Liver (tissue), 9 donors: ENCODE measurements around the gene KLF16. TPM values are rescaled to one million over a fixed set of nuclear protein-coding genes. Genes with fewer than 3 reads are reported as not detected.

Experiments used
- DNase-seq: peaks from one replicate; pipeline ENCODE4 v3.0.0-alpha.2; 2017; ENCODE audit warnings: low spot score
- H3K27ac ChIP-seq, 2 donors: one replicate each; pipeline ENCODE4 v1.7.0; 2013; ENCODE audit warnings: inconsistent platforms in 2 of 2, low read length in 2 of 2, control low read depth in 1 of 2, low read depth in 1 of 2, mild to moderate bottlenecking in 1 of 2
- H3K27me3 ChIP-seq, 4 donors: one replicate each; pipeline versions ENCODE4 v1.6.1 to v1.7.0; 2013; ENCODE audit warnings: low read length in 3 of 4, inconsistent platforms in 1 of 4, mild to moderate bottlenecking in 1 of 4, moderate library complexity in 1 of 4; ENCODE audit not compliant: control insufficient read depth in 4 of 4, insufficient read depth in 4 of 4
- H3K36me3 ChIP-seq, 4 donors: one replicate each; pipeline versions ENCODE4 v1.6.1 to v1.7.0; 2013; ENCODE audit warnings: low read length in 3 of 4, mild to moderate bottlenecking in 3 of 4, low read depth in 1 of 4, moderate library complexity in 1 of 4; ENCODE audit not compliant: control insufficient read depth in 4 of 4, insufficient read depth in 3 of 4
- H3K4me1 ChIP-seq, 4 donors: one replicate each; pipeline versions ENCODE4 v1.6.1 to v1.7.0; 2013; ENCODE audit warnings: low read length in 3 of 4, mild to moderate bottlenecking in 3 of 4, moderate library complexity in 1 of 4; ENCODE audit not compliant: control insufficient read depth in 4 of 4, insufficient read depth in 4 of 4
- H3K4me3 ChIP-seq, 3 donors: one replicate each; pipeline versions ENCODE4 v1.6.1 to v1.7.0; 2013; ENCODE audit warnings: low read length in 3 of 3, control low read depth in 1 of 3, low read depth in 1 of 3, mild to moderate bottlenecking in 1 of 3
- H3K9ac ChIP-seq, 2 donors: one replicate each; pipeline ENCODE4 v1.7.0; 2013; ENCODE audit warnings: low read length in 2 of 2, mild to moderate bottlenecking in 2 of 2, moderate library complexity in 2 of 2, control low read depth in 1 of 2, low read depth in 1 of 2
- H3K9me3 ChIP-seq, 4 donors: one replicate each; pipeline versions ENCODE4 v1.6.1 to v1.7.0; 2013; ENCODE audit warnings: low read length in 3 of 4; ENCODE audit not compliant: control insufficient read depth in 4 of 4
- EGR1 ChIP-seq, 2 donors: IDR thresholded peaks; 2 replicates each; pipeline ENCODE4 v1.6.1; 2016 to 2018; ENCODE audit warnings: antibody characterized with exemption in 2 of 2, low read depth in 2 of 2
- FOXA1 ChIP-seq: IDR thresholded peaks from 2 replicates; pipeline ENCODE4 v1.6.1; 2016; ENCODE audit warnings: antibody characterized with exemption
- FOXA2 ChIP-seq: IDR thresholded peaks from 2 replicates; pipeline ENCODE4 v1.6.1; 2016; ENCODE audit warnings: antibody characterized with exemption
- GABPA ChIP-seq, 2 donors: IDR thresholded peaks in 1 of 2; conservative IDR thresholded peaks in 1 of 2; 2 replicates each; pipeline ENCODE4 v1.6.1; 2016; ENCODE audit warnings: antibody characterized with exemption in 2 of 2, mild to moderate bottlenecking in 1 of 2, moderate library complexity in 1 of 2
- HNF4A ChIP-seq, 2 donors: conservative IDR thresholded peaks; 2 replicates each; pipeline ENCODE4 v1.6.1; 2016; ENCODE audit warnings: antibody characterized with exemption in 2 of 2, mild to moderate bottlenecking in 2 of 2
- HNF4G ChIP-seq: IDR thresholded peaks from 2 replicates; pipeline ENCODE4 v1.6.1; 2016; ENCODE audit warnings: antibody characterized with exemption
- JUND ChIP-seq, 2 donors: IDR thresholded peaks; 2 replicates each; pipeline ENCODE4 v1.6.1; 2016; ENCODE audit warnings: antibody characterized with exemption in 2 of 2
- NR2F2 ChIP-seq: IDR thresholded peaks from 2 replicates; pipeline ENCODE4 v1.6.1; 2016; ENCODE audit warnings: antibody characterized with exemption
- RAD21 ChIP-seq, 2 donors: IDR thresholded peaks; 2 replicates each; pipeline ENCODE4 v1.6.1; 2016; ENCODE audit warnings: antibody characterized with exemption in 2 of 2, mild to moderate bottlenecking in 2 of 2
- RXRA ChIP-seq, 2 donors: IDR thresholded peaks; 2 replicates each; pipeline ENCODE4 v1.6.1; 2017 to 2018; ENCODE audit warnings: antibody characterized with exemption in 2 of 2, mild to moderate bottlenecking in 1 of 2
- SP1 ChIP-seq: IDR thresholded peaks from 2 replicates; pipeline ENCODE4 v1.6.1; 2018; ENCODE audit warnings: antibody characterized with exemption, mild to moderate bottlenecking
- TAF1 ChIP-seq: conservative IDR thresholded peaks from 2 replicates; pipeline ENCODE4 v1.6.1; 2016; ENCODE audit warnings: antibody characterized with exemption, mild to moderate bottlenecking
- YY1 ChIP-seq: IDR thresholded peaks from 2 replicates; pipeline ENCODE4 v1.6.1; 2016; ENCODE audit warnings: antibody characterized with exemption, mild to moderate bottlenecking
- WGBS: extraction: QIAGEN DNeasy Blood & Tissue Kit; methylation state at CpG from one replicate; pipeline ENCODE4 v1.1.7; 2013; 5-methylcytosine and 5-hydroxymethylcytosine counted together
- polyA plus RNA-seq, 2 donors: library from polyadenylated mRNA; stranded (reverse) in 1 of 2; unstranded in 1 of 2; fragments of 200-250 nt in 1 of 2; fragments of >200 nt in 1 of 2; fragmentation: Nextera tagmentation in 1 of 2; extraction: Ambion mirVana in 1 of 2; gene quantifications; one replicate each; pipeline versions ENCODE4 v1.2.1 to v1.2.3, GENCODE V29; 2013 to 2015
- total RNA-seq, 2 donors: library from RNA; depleted of rRNA; stranded (reverse); fragments of >200 nt; gene quantifications; one replicate each; pipeline ENCODE4 v1.2.3, GENCODE V29; 2014
- TF ChIP-seq, protein P1 (sequence below): IDR thresholded peaks from 2 replicates; pipeline ENCODE4 v1.6.1; 2016; ENCODE audit warnings: antibody characterized with exemption, mild to moderate bottlenecking
- TF ChIP-seq, protein P2 (sequence below): IDR thresholded peaks from 2 replicates; pipeline ENCODE4 v1.6.1; 2016; ENCODE audit warnings: antibody characterized with exemption
- TF ChIP-seq, protein P3 (sequence below): fragments of 150-350 bp; IDR thresholded peaks from 2 replicates; pipeline ENCODE4 v1.5.1; 2017; ENCODE audit warnings: improper control_type of control experiment, low read depth, low read length; ENCODE audit not compliant: missing input control
- TF ChIP-seq, protein P4 (sequence below): IDR thresholded peaks from 2 replicates; pipeline ENCODE4 v1.6.1; 2016; ENCODE audit warnings: antibody characterized with exemption
- TF ChIP-seq, protein P5 (sequence below): IDR thresholded peaks from 2 replicates; pipeline ENCODE4 v1.6.1; 2016; ENCODE audit warnings: antibody characterized with exemption
- donor health status: healthy.
- donor health status: healthy.
- donor health status: healthy.
- donor health status: healthy.
- donor health status: healthy.

The KLF16 gene
- total and polyA plus RNA-seq, 4 donors = 1.2 to 14.8 (median 6.0) TPM

DNA sequence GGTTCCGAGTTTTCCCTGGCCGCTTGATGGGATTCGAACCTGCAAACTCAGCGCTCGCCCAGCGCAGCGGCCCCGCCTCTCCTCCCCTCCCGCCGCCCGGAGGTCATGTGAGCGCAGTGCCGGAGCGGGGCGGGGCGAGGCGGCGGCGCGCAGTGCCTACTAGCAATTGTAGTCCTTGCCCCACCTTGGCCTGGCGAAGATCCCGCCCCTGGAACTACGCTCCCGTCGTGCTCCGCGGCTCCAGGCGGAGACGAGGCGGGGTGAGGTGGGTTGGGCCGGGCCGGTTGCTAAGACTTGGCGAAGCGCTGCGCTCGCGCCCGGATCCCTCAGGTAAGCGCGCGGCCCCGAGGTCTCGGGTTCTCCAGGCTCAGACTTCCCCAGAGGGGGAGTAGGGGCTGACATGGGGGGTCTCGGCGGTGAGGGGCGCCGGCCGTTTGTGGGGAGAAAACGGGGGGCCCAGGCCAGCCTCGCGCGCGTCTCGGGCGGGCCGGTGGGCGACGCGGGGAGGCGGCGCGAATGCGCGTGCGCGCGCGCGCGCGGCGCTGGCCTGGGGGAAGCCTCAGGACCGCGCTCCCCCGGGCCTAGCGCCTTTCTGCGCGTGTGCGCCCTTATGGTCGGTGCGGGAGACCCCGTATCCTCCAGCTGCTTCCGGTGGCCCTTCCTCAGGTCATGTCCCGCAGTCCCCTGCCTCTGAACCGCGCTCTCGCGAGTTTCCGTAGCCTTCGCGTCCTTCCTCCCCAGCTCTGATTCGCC lies 41.9 kb upstream of the KLF16 start, which contains the start of the genes ADAT3 and SCAMP4:
Gene ADAT3, plus strand, starts transcription at position 290 of the 753 bp plus-strand sequence. CDS start 6,649 bp downstream, outside the sequence.
Gene SCAMP4, plus strand, starts transcription at position 290 of the 753 bp plus-strand sequence. CDS start 9,621 bp downstream, outside the sequence.
- TF ChIP-seq, protein P1, sequence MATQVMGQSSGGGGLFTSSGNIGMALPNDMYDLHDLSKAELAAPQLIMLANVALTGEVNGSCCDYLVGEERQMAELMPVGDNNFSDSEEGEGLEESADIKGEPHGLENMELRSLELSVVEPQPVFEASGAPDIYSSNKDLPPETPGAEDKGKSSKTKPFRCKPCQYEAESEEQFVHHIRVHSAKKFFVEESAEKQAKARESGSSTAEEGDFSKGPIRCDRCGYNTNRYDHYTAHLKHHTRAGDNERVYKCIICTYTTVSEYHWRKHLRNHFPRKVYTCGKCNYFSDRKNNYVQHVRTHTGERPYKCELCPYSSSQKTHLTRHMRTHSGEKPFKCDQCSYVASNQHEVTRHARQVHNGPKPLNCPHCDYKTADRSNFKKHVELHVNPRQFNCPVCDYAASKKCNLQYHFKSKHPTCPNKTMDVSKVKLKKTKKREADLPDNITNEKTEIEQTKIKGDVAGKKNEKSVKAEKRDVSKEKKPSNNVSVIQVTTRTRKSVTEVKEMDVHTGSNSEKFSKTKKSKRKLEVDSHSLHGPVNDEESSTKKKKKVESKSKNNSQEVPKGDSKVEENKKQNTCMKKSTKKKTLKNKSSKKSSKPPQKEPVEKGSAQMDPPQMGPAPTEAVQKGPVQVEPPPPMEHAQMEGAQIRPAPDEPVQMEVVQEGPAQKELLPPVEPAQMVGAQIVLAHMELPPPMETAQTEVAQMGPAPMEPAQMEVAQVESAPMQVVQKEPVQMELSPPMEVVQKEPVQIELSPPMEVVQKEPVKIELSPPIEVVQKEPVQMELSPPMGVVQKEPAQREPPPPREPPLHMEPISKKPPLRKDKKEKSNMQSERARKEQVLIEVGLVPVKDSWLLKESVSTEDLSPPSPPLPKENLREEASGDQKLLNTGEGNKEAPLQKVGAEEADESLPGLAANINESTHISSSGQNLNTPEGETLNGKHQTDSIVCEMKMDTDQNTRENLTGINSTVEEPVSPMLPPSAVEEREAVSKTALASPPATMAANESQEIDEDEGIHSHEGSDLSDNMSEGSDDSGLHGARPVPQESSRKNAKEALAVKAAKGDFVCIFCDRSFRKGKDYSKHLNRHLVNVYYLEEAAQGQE = no peak
- TF ChIP-seq EGR1 (IDR thresholded peaks at IDR 0.05; ENCODE audit: low read depth in 2 of 2) (peak in 1 of 2 donors; percentile 18), FOXA1 (no peak), HNF4A (conservative IDR thresholded peaks at IDR 0.05) (peak; percentile 14 to 32), YY1 (peak; percentile 56), SP1 (peak; percentile 68), TAF1 (no peak), HNF4G (no peak), JUND (IDR thresholded peaks at IDR 0.05) (no peak), RAD21 (IDR thresholded peaks at IDR 0.05) (peak in 1 of 2 donors; percentile 32), NR2F2 (peak; percentile 81), RXRA (IDR thresholded peaks at IDR 0.05) (peak in 1 of 2 donors; percentile 32), GABPA (IDR thresholded peaks at IDR 0.05 in 1 of 2, conservative IDR thresholded peaks at IDR 0.05 in 1 of 2) (peak; percentile 55 to 66), FOXA2 (no peak)
- TF ChIP-seq, protein P2, sequence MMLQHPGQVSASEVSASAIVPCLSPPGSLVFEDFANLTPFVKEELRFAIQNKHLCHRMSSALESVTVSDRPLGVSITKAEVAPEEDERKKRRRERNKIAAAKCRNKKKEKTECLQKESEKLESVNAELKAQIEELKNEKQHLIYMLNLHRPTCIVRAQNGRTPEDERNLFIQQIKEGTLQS = no peak
- TF ChIP-seq, protein P3, sequence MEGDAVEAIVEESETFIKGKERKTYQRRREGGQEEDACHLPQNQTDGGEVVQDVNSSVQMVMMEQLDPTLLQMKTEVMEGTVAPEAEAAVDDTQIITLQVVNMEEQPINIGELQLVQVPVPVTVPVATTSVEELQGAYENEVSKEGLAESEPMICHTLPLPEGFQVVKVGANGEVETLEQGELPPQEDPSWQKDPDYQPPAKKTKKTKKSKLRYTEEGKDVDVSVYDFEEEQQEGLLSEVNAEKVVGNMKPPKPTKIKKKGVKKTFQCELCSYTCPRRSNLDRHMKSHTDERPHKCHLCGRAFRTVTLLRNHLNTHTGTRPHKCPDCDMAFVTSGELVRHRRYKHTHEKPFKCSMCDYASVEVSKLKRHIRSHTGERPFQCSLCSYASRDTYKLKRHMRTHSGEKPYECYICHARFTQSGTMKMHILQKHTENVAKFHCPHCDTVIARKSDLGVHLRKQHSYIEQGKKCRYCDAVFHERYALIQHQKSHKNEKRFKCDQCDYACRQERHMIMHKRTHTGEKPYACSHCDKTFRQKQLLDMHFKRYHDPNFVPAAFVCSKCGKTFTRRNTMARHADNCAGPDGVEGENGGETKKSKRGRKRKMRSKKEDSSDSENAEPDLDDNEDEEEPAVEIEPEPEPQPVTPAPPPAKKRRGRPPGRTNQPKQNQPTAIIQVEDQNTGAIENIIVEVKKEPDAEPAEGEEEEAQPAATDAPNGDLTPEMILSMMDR = peak; percentile 6
- TF ChIP-seq, protein P4, sequence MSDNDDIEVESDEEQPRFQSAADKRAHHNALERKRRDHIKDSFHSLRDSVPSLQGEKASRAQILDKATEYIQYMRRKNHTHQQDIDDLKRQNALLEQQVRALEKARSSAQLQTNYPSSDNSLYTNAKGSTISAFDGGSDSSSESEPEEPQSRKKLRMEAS = no peak
- TF ChIP-seq, protein P5, sequence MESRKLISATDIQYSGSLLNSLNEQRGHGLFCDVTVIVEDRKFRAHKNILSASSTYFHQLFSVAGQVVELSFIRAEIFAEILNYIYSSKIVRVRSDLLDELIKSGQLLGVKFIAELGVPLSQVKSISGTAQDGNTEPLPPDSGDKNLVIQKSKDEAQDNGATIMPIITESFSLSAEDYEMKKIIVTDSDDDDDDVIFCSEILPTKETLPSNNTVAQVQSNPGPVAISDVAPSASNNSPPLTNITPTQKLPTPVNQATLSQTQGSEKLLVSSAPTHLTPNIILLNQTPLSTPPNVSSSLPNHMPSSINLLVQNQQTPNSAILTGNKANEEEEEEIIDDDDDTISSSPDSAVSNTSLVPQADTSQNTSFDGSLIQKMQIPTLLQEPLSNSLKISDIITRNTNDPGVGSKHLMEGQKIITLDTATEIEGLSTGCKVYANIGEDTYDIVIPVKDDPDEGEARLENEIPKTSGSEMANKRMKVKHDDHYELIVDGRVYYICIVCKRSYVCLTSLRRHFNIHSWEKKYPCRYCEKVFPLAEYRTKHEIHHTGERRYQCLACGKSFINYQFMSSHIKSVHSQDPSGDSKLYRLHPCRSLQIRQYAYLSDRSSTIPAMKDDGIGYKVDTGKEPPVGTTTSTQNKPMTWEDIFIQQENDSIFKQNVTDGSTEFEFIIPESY = no peak
- H3K9ac ChIP-seq = peak within 1 kb of the TSS; percentile 1 to 77
- 1% methylated on average over 92 of the region's 92 CpGs for WGBS
- peaks cover 3 to 11% (median 7%) of the 10 kb centered on the region in 4 donors for H3K4me1 ChIP-seq
- H3K36me3 ChIP-seq = no peaks in the 10 kb centered on the region
- H3K27ac ChIP-seq = peak within 1 kb of the TSS; percentile 82 to 84
- no peaks in the 10 kb centered on the region for H3K9me3 ChIP-seq
- DNase-seq = peak; percentile 98
- H3K4me3 ChIP-seq = peak within 1 kb of the TSS; percentile 60 to 72 (median 69)
- no peaks in the 10 kb centered on the region for H3K27me3 ChIP-seq
